CD14-positive monocyte (primary cell): Measurements from ENCODE around the gene SFXN2. TPM values are rescaled to one million over a fixed set of nuclear protein-coding genes. Genes with fewer than 3 reads are reported as not detected.
A peak's percentile ranks its signal among the peaks of the same experiment; 100 is the strongest.

Experiments used
- DNase-seq, 3 donors: peaks; one replicate each; pipeline ENCODE4 v3.0.0-alpha.2; 2011 to 2022
- H2AFZ ChIP-seq: 2 replicates; pipeline ENCODE4 v1.6.0; 2012; ENCODE audit warnings: mild to moderate bottlenecking, low read depth, low read length, inconsistent platforms; ENCODE audit not compliant: insufficient read depth, poor library complexity, severe bottlenecking
- H3K27ac ChIP-seq, 2 donors: 1 replicate in 1 of 2; 2 replicates in 1 of 2; pipeline ENCODE4 v1.5.1; 2012 to 2013; ENCODE audit warnings: low read length in 2 of 2, control low read depth in 1 of 2, inconsistent platforms in 1 of 2, low read depth in 1 of 2, mild to moderate bottlenecking in 1 of 2
- H3K27me3 ChIP-seq, 2 donors: one replicate each; pipeline versions ENCODE4 v1.6.0 to v1.6.1; 2011 to 2013; ENCODE audit warnings: low read length in 2 of 2; ENCODE audit not compliant: control insufficient read depth in 2 of 2, insufficient read depth in 2 of 2
- H3K36me3 ChIP-seq, 2 donors: replicated peaks in 1 of 2; 1 replicate in 1 of 2; 2 replicates in 1 of 2; pipeline versions ENCODE4 v1.5.1 to v1.6.1; 2012 to 2013; ENCODE audit warnings: low read length in 2 of 2, control low read depth in 1 of 2, inconsistent platforms in 1 of 2, mild to moderate bottlenecking in 1 of 2; ENCODE audit not compliant: insufficient read depth in 2 of 2, control insufficient read depth in 1 of 2
- H3K4me1 ChIP-seq, 2 donors: 1 replicate in 1 of 2; 2 replicates in 1 of 2; pipeline versions ENCODE4 v1.5.1 to v1.6.1; 2012 to 2013; ENCODE audit warnings: low read length in 2 of 2, control low read depth in 1 of 2, inconsistent platforms in 1 of 2, mild to moderate bottlenecking in 1 of 2, moderate library complexity in 1 of 2; ENCODE audit not compliant: insufficient read depth in 2 of 2, control insufficient read depth in 1 of 2
- H3K4me2 ChIP-seq: replicated peaks from 2 replicates; pipeline ENCODE3; 2012; ENCODE audit warnings: low read length, moderate library complexity, mild to moderate bottlenecking; ENCODE audit not compliant: poor library complexity, severe bottlenecking; ENCODE audit errors: extremely low read depth
- H3K4me3 ChIP-seq, 3 experiments: fragments of 200-600 bp in 1 of 3; sonication (generic) in 1 of 3; replicated peaks in 1 of 3; 1 replicate in 2 of 3; 2 replicates in 1 of 3; pipeline ENCODE4 v1.5.1; 2011 to 2013; ENCODE audit warnings: low read length in 3 of 3, mild to moderate bottlenecking in 3 of 3, control low read depth in 2 of 3, low read depth in 2 of 3, inconsistent platforms in 1 of 3, moderate library complexity in 1 of 3
- H3K79me2 ChIP-seq: 2 replicates; pipeline ENCODE4 v1.6.0; 2012; ENCODE audit warnings: mild to moderate bottlenecking, control low read depth, inconsistent platforms, low read length, moderate library complexity; ENCODE audit not compliant: insufficient read depth
- H3K9ac ChIP-seq: 2 replicates; pipeline ENCODE4 v1.6.0; 2017; ENCODE audit warnings: low read length, mild to moderate bottlenecking; ENCODE audit not compliant: insufficient read depth, poor library complexity, severe bottlenecking
- H3K9me3 ChIP-seq, 2 donors: replicated peaks in 1 of 2; 1 replicate in 1 of 2; 2 replicates in 1 of 2; pipeline versions ENCODE4 v1.5.1 to v1.6.1; 2012 to 2013; ENCODE audit warnings: low read length in 2 of 2, control low read depth in 1 of 2; ENCODE audit not compliant: control insufficient read depth in 1 of 2, insufficient read depth in 1 of 2
- H4K20me1 ChIP-seq: 2 replicates; pipeline ENCODE4 v1.6.0; 2012; ENCODE audit warnings: mild to moderate bottlenecking, low read length, control low read depth, moderate library complexity; ENCODE audit not compliant: insufficient read depth
- H3K27ac Mint-ChIP-seq, 7 donors: one replicate each; pipeline ENCODE4 v1.8.0; 2020; ENCODE audit warnings: mild to moderate bottlenecking in 7 of 7, mixed read lengths in 7 of 7, moderate library complexity in 6 of 7, inconsistent platforms in 2 of 7
- H3K27me3 Mint-ChIP-seq, 3 donors: one replicate each; pipeline ENCODE4 v1.8.0; 2021 to 2022; ENCODE audit warnings: low read depth in 3 of 3, mild to moderate bottlenecking in 3 of 3, mixed read lengths in 3 of 3, moderate library complexity in 3 of 3, inconsistent platforms in 1 of 3
- H3K36me3 Mint-ChIP-seq, 2 donors: one replicate each; pipeline ENCODE4 v1.8.0; 2020; ENCODE audit warnings: mixed read lengths in 2 of 2, inconsistent platforms in 1 of 2, mild to moderate bottlenecking in 1 of 2
- H3K4me1 Mint-ChIP-seq: one replicate; pipeline ENCODE4 v1.8.0; 2020; ENCODE audit warnings: mild to moderate bottlenecking, mixed read lengths
- H3K4me3 Mint-ChIP-seq, 2 donors: one replicate each; pipeline ENCODE4 v1.8.0; 2020; ENCODE audit warnings: mild to moderate bottlenecking in 2 of 2, mixed read lengths in 2 of 2, moderate library complexity in 1 of 2
- H3K9me3 Mint-ChIP-seq, 7 donors: one replicate each; pipeline ENCODE4 v1.8.0; 2020 to 2022; ENCODE audit warnings: mixed read lengths in 7 of 7, mild to moderate bottlenecking in 6 of 7, moderate library complexity in 6 of 7, inconsistent platforms in 2 of 7
- WGBS: methylation state at CpG from one replicate; pipeline ENCODE4 v1.1.5; 2013; ENCODE audit warnings: missing lambda C conversion rate; ENCODE audit not compliant: insufficient coverage; 5-methylcytosine and 5-hydroxymethylcytosine counted together
- intact Hi-C, 2 donors: fragments of 100-400 bp; cut with micrococcal nuclease; formaldehyde crosslinking; loops; one replicate each; pipeline versions ENCODE4 v1.15.0 to v1.15.1; 2023
- polyA plus RNA-seq, 3 donors: library from polyadenylated mRNA; depleted of rRNA in 1 of 3; unstranded in 2 of 3; stranded (reverse) in 1 of 3; fragments of 300-500 nt in 2 of 3; fragments of >200 nt in 1 of 3; fragmentation: Illumina TruSeq in 2 of 3; gene quantifications; 1 replicate in 2 of 3; 2 replicates in 1 of 3; pipeline ENCODE4 v1.2.3, GENCODE V29; 2012 to 2021
- TF ChIP-seq, protein P1 (sequence below): fragments of 200-600 bp; IDR thresholded peaks from one replicate; pipeline ENCODE4 v1.8.0; 2022; ENCODE audit warnings: antibody characterized with exemption, mild to moderate bottlenecking

The SFXN2 gene
- polyA plus RNA-seq, 3 donors, result 1.3 to 2.0 (median 1.8) TPM

DNA sequence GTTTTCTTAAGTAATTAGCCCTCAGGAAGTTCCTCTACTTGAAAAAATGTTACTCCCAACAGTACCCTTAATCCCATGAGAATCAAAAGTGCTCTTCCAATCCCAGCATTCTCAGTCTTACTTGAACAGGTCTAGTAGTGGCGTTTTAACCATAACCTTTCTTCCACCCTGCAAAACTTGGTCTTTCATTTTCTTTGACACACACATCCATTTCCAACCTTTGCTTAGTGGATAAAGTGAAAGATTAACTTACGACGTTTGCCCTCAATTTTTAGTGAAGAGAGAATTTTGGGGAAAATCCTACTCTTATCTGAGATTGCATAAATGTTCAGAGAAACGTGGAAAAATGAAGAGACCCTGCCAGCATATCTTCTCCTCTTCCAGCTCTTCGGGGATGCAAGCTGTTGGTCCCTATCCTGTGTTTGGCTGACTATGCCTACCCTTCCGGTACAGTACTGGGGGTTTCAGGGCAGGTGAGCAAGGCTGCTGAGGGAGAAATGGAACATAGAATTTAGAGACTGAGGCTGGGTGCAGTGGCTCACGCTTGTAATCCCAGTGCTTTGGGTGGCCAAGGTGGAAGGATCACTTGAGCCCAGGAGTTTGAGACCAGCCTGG is 48.1 kb downstream of the SFXN2 start:
- peaks cover 0 to under 1% of the 10 kb centered on the region in 2 donors for H3K4me1 ChIP-seq
- H3K4me1 Mint-ChIP-seq, result peaks cover 14% of the 10 kb centered on the region
- no peak overlapping the region for H3K4me2 ChIP-seq
- no peaks in the 10 kb centered on the region for H3K9me3 ChIP-seq
- H3K27ac ChIP-seq, result no peak overlapping the region
- WGBS, result no CpG with 5 or more reads among the region's 7 CpGs
- peaks cover 0 to 4% (median 0%) of the 10 kb centered on the region in 7 donors for H3K9me3 Mint-ChIP-seq
- no peak overlapping the region for H3K4me3 Mint-ChIP-seq
- H2AFZ ChIP-seq, result no peak overlapping the region
- peaks cover 70% of the 10 kb centered on the region for H3K79me2 ChIP-seq
- TF ChIP-seq, protein P1, sequence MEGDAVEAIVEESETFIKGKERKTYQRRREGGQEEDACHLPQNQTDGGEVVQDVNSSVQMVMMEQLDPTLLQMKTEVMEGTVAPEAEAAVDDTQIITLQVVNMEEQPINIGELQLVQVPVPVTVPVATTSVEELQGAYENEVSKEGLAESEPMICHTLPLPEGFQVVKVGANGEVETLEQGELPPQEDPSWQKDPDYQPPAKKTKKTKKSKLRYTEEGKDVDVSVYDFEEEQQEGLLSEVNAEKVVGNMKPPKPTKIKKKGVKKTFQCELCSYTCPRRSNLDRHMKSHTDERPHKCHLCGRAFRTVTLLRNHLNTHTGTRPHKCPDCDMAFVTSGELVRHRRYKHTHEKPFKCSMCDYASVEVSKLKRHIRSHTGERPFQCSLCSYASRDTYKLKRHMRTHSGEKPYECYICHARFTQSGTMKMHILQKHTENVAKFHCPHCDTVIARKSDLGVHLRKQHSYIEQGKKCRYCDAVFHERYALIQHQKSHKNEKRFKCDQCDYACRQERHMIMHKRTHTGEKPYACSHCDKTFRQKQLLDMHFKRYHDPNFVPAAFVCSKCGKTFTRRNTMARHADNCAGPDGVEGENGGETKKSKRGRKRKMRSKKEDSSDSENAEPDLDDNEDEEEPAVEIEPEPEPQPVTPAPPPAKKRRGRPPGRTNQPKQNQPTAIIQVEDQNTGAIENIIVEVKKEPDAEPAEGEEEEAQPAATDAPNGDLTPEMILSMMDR, result no peak
- H3K27me3 ChIP-seq, result no peaks in the 10 kb centered on the region
- peaks cover 50 to 66% of the 10 kb centered on the region in 2 donors for H3K36me3 Mint-ChIP-seq
- no peak overlapping the region for H3K4me3 ChIP-seq
- intact Hi-C loops, result no loop called here
- H4K20me1 ChIP-seq, result peaks cover 81% of the 10 kb centered on the region
- DNase-seq, result no peak
- no peak overlapping the region for H3K9ac ChIP-seq
- H3K36me3 ChIP-seq, result peaks cover 23 to 46% of the 10 kb centered on the region in 2 donors
- peaks cover 0 to 2% (median 0%) of the 10 kb centered on the region in 3 donors for H3K27me3 Mint-ChIP-seq
- H3K27ac Mint-ChIP-seq, result peak overlapping the region in 6 of 7 donors; percentile 7 to 46 (median 18)

DNA sequence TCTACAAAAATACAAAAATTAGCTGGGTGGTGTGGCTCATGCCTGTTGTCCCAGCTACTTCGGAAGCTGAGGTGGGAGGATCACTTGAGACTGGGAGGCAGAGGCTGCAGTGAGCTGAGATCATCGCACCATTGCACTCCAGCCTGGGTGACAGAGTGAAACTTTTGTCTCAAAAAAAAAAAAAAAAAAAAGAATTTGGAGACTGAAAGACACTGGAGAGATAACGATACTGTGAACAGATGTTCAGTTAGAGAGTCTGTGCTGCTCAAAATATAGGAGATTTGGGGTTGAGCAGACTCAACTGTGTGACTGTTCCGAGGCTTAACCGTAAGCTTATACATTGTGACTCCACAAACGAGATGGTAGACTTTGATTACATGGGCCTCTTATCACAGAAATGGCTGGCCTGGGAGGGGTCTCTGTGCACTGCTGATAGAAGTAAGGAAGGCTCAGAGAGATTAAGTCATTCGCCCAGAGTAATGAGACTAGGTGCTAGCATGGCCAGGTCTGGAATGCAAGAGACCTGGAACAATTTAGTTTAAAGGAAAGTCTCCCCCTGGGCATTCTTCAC is 48.7 kb downstream of the SFXN2 start:
- H3K36me3 Mint-ChIP-seq, result peaks cover 50 to 67% of the 10 kb centered on the region in 2 donors
- intact Hi-C loops, result no loop called here
- H3K9me3 Mint-ChIP-seq, result peaks cover 0 to 4% (median 0%) of the 10 kb centered on the region in 7 donors
- no peak overlapping the region for H2AFZ ChIP-seq
- no peaks in the 10 kb centered on the region for H3K4me1 ChIP-seq
- no peak for DNase-seq
- H3K9ac ChIP-seq, result no peak overlapping the region
- H3K27me3 ChIP-seq, result no peaks in the 10 kb centered on the region
- H3K4me2 ChIP-seq, result no peak overlapping the region
- H3K4me3 Mint-ChIP-seq, result no peak overlapping the region
- H3K79me2 ChIP-seq, result peaks cover 65% of the 10 kb centered on the region
- peaks cover 15% of the 10 kb centered on the region for H3K4me1 Mint-ChIP-seq
- H4K20me1 ChIP-seq, result peaks cover 85% of the 10 kb centered on the region
- H3K4me3 ChIP-seq, result no peak overlapping the region
- peaks cover 0 to 2% (median 0%) of the 10 kb centered on the region in 3 donors for H3K27me3 Mint-ChIP-seq
- no peak overlapping the region for H3K27ac ChIP-seq
- peaks cover 23 to 46% of the 10 kb centered on the region in 2 donors for H3K36me3 ChIP-seq
- H3K27ac Mint-ChIP-seq, result peak overlapping the region in 3 of 7 donors; percentile 12 to 46 (median 16)
- TF ChIP-seq, protein P1, result no peak
- 100% methylated on average over 5 of the region's 7 CpGs for WGBS
- no peaks in the 10 kb centered on the region for H3K9me3 ChIP-seq
